Omental fat pad (tissue), 4 donors: ENCODE results near the gene EPAS1. TPM values are rescaled to one million over a fixed set of nuclear protein-coding genes. Genes with fewer than 3 reads are reported as not detected.

Experiments
- ATAC-seq: fragments of 150-250 bp; one replicate; pipeline ENCODE4 v1.9.1; 2016; ENCODE audit warnings: mild to moderate bottlenecking, moderate library complexity; ENCODE audit not compliant: low FRiP score
- DNase-seq: peaks from one replicate; pipeline ENCODE4 v3.0.0-alpha.2; 2019; ENCODE audit warnings: low spot score
- CTCF ChIP-seq, 3 donors: fragments of 450-650 bp; IDR thresholded peaks; one replicate each; pipeline ENCODE4 v1.5.1; 2016 to 2017; ENCODE audit warnings: antibody characterized with exemption in 3 of 3, mild to moderate bottlenecking in 3 of 3, moderate library complexity in 2 of 3
- total RNA-seq, 4 donors: library from RNA; depleted of rRNA; stranded (reverse); fragments of >200 nt; gene quantifications; one replicate each; pipeline ENCODE4 v1.1.0, GENCODE V29; 2016

Gene EPAS1
- total RNA-seq, 4 donors from 2014 or later: 292 to 980 (median 435) TPM

GRCh38 chr2:46278952-46279351 lies 18.3 kb upstream of the EPAS1 start:
- ATAC-seq (no peak), DNase-seq (no peak)
- no peak for TF ChIP-seq CTCF (IDR thresholded peaks at IDR 0.05)

- ATAC-seq (no peak), DNase-seq (no peak)
- no peak for TF ChIP-seq CTCF (IDR thresholded peaks at IDR 0.05)
Observed at GRCh38 chr2:46281939-46282338, 15.3 kb upstream of the EPAS1 start.

- TF ChIP-seq CTCF (IDR thresholded peaks at IDR 0.05): no peak
- DNase-seq (no peak), ATAC-seq (no peak)
Observed at GRCh38 chr2:46283693-46284092, 13.5 kb upstream of the EPAS1 start.

- no peak for DNase-seq
- no peak for ATAC-seq
- no peak for TF ChIP-seq CTCF (IDR thresholded peaks at IDR 0.05)
Observed at GRCh38 chr2:46284260-46284659, 12.9 kb upstream of the EPAS1 start.

GRCh38 chr2:46284796-46285195 lies 12.4 kb upstream of the EPAS1 start:
- DNase-seq (no peak), ATAC-seq (no peak)
- TF ChIP-seq CTCF (IDR thresholded peaks at IDR 0.05): no peak

GRCh38 chr2:46286715-46287114 lies 10.5 kb upstream of the EPAS1 start:
- ATAC-seq: no peak

More at GRCh38 chr2:46286715-46287114, 10.5 kb upstream of the EPAS1 start:
- no peak for DNase-seq
- TF ChIP-seq CTCF (IDR thresholded peaks at IDR 0.05): no peak
